Stomach (tissue), 4 donors: ENCODE data around the gene FKBP14.

Source experiments
- CTCF ChIP-seq, 7 experiments: fragments of 450-650 bp in 4 of 7; fragments of 200-600 bp in 3 of 7; sonication (generic) in 3 of 7; IDR thresholded peaks; one replicate each; pipeline ENCODE4 v1.5.1; 2016 to 2019; ENCODE audit warnings: antibody characterized with exemption in 7 of 7, control low read depth in 2 of 7, mild to moderate bottlenecking in 1 of 7
- EP300 ChIP-seq: sonication (generic); formaldehyde crosslinking; IDR thresholded peaks from one replicate; pipeline ENCODE4 v1.6.1; 2017; ENCODE audit warnings: antibody characterized with exemption
- POLR2A ChIP-seq, 4 donors: fragments of 450-650 bp; IDR thresholded peaks; one replicate each; pipeline ENCODE4 v1.6.1; 2016; ENCODE audit warnings: antibody characterized with exemption in 4 of 4, control low read depth in 2 of 4, mild to moderate bottlenecking in 1 of 4, moderate library complexity in 1 of 4
- POLR2AphosphoS5 ChIP-seq, 3 donors: sonication (generic); formaldehyde crosslinking; IDR thresholded peaks; one replicate each; pipeline ENCODE4 v1.6.1; 2016; ENCODE audit warnings: antibody characterized with exemption in 3 of 3

DNA sequence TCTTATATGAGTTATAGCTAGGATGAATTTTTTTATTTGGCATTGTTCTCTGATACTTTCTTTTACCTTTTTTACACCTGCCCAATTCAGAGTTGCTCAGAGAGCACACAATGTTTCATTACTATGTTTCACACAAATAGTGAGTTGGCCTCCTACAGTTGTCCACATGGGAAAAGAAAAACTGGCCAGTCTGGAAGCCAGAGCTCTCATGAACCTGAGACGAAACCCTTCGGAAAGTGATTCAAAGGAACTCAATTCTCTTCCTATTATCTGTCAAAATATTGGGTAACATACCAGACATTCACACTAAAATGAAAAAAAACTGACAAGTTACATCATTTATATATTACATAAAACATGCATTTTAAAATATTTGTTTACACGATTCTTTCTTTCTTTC, 52.2 kb downstream of the FKBP14 start:
- no peak for TF ChIP-seq CTCF (IDR thresholded peaks at IDR 0.05)
- no peak for TF ChIP-seq POLR2AphosphoS5 (IDR thresholded peaks at IDR 0.05)
- TF ChIP-seq POLR2A (IDR thresholded peaks at IDR 0.05) = no peak
- no peak for TF ChIP-seq EP300
